HG03571 (cell line): ENCODE results near the gene CCL16.
"Not testable (repeated sequence)": the region's sequence is repeated elsewhere in the genome, so short reads cannot be mapped to it uniquely, and the experiment has no call there.

Source experiments
- ATAC-seq: cut with Tn5 transposase; IDR thresholded peaks from one replicate; pipeline ENCODE4 v1.9.1; 2021; ENCODE audit not compliant: unreplicated experiment

Gene CCL16

DNA sequence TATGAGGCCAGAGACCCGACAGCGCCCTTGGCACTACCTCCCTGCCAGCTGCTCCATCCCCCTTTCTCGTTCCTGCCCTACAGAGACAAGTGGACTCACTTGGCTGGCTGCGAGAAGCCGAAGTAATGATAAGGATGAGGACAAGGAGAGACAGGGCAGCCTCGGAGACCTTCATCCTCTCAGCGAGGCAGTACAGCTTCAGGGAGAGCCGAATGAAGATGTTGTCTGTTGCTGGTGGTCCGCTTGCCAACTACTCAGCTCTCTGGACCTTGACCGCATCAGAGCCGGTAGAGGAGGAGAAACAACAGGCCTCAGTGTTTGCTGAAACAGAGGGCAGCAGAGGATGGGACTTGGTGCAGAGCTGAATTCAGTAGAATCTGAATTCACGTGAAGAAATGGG is at the start of gene CCL16:
CCL16 (minus strand) TSS at position 252 of the 400 bp plus-strand sequence; CDS start at position 175, 77 bp downstream.
- ATAC-seq, result no peak

GRCh38 chr17:36030956-36031355 is 49.7 kb upstream of the CCL16 start:
- no peak for ATAC-seq

DNA sequence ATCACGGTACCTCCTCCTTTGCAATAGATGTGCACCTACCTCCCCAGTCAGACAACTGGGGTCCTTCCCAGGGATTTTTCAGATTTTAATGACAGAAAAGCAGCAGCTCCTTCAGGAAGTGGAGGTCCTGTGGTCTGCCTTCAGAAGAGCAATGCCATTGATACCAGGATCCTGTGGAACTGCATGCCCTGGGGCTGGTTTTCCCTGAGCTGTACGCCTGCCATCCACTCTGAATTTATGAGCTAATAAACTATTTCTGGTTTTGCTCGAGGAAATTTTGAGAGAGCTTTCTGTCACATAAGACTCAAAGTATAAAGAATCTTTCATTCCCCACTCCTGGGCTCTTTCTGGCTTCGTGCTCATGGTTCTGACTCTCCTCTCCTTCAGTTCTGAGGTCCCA is 46.5 kb upstream of the CCL16 start:
- no peak for ATAC-seq

DNA sequence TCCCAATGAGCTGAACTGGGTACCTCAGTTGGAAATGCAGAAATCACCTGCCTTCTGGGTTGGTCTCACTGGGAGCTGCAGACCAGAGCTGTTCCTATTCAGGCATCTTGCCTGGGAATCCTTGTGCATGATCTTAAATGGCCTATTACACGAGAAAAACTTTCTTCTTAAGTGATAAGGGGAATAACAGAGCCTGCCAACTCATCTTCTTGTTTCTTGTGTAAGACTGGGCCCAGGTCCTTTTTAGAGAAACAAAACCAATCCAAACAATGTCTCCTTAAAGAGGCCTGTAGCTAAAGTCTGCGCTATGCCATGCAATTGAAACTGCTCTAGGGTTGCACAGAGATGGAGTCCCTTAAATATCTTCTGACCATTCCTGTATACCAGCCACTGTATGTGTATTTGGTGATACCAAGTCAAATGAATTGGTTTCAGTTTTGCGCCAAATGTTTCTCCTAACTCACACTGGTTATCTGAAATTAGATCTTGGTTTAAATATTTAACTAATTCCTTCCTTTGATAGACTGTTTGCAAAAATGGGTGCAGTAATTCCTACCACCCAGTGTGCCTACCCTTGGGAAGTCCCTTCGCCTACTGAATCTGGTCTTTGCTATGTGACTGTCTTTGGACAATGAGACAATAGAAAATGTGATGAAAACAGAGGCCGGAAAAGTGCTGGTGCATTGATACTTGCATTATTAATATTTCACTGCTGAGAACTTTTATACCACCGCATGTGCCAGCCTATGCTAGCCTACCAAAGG is 43.0 kb upstream of the CCL16 start:
- no peak for ATAC-seq

- no peak for ATAC-seq
Observed at GRCh38 chr17:36019423-36019822, 38.1 kb upstream of the CCL16 start.

DNA sequence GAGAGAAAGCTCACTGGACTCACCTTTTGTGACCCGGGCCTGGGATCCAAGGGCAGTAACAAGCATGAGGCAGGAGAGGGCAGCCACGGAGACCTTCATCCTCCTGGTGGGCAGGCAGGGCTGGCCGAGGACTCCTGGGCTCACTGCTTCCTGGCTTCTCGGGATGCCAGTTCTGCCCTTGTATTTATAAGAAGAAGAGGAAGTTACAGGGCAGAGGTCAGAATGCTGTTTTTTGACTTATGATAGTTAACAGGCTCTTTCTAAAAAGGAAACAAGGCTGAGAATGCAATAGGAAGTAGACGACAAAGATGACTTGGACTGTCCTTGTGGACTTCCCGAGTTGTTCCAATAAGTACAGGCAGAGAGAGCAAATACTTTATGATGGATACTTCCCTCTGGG is 36.5 kb upstream of the CCL16 start, which contains the start of gene CCL23:
CCL23 (minus strand) TSS at position 174 of the 400 bp plus-strand sequence; CDS start at position 99, 75 bp downstream.
- ATAC-seq, result no peak

GRCh38 chr17:36016555-36016954 is 35.3 kb upstream of the CCL16 start:
- no peak for ATAC-seq

- ATAC-seq, result not testable (repeated sequence)
Observed at GRCh38 chr17:36015895-36016294, 34.6 kb upstream of the CCL16 start.

DNA sequence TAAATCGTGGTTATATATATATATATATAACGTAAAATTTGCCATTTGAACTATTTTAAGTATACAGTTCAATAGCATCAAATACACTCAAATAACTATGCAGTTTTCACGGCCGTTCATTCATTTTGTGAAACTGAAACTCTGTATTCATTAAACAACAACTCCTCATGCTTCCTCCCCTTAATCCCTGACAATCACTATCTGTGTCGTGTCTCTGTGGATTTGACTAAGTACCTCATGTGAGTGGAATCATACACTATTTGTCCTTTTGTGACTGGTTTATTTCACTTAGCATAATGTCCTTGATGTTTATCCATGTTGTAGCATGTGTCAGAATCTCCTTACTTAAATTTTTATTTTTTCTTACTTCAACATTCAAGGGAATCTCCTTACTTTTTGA is 33.6 kb upstream of the CCL16 start:
- no peak for ATAC-seq

GRCh38 chr17:36011201-36011600 is 29.9 kb upstream of the CCL16 start:
- ATAC-seq, result no peak

DNA sequence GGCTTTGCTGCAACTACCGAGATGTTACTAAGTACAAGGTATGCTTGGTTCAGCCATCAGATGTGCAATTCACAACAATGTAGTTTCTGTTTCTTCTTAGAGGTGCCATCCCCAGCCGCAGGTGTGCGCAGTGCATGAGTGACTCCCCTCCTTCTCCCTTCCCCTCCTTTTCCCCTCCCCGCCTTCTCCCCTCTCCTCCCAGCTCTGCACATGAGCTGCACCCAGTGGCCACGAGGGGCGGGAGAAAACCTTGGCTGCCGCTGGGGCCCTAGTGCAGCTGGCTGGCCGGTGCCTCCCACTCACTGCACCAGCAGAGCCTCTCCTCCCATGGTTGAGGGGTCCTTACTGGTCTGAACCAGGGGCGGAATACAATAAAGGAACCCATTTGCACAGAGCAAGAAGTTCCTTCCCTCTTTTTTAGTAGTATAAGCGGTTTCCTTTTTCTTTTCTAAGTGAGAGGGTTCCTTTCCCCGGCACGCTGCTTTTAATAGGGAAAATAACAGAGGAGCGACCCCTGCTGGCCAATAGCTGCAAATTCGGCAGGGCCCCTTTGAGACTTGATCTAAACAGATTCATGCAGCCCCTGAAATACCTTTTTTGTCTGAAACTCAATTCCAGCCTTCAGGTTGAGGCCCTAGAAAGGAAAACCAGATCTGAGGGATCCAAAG is 27.8 kb upstream of the CCL16 start:
- ATAC-seq, result no peak

DNA sequence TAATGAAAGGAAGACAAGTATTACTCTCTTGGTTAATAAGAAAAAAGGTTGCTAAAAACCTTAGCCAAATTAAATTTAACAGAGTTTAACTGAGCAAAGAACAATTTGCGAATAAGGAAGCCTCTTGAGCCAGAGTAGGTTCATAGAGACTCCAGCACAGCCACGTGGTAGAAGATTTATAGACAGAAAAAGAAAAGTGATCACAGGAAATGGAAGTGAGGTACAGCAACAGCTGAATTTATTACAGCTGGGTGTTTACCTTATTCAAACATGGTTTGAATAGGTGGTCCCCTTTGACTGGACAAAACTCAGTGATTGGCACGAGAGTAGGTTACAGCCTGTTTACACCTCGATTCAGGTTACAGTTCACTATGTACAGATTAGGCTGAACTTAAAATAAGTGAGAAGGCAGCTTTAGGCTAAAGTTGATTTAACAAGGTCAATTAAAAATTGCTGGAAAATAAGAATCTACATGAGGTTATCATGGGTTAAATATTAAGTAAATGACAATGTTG is 23.4 kb upstream of the CCL16 start:
- no peak for ATAC-seq

- ATAC-seq, result no peak
Observed at GRCh38 chr17:36002631-36003030, 21.3 kb upstream of the CCL16 start.

DNA sequence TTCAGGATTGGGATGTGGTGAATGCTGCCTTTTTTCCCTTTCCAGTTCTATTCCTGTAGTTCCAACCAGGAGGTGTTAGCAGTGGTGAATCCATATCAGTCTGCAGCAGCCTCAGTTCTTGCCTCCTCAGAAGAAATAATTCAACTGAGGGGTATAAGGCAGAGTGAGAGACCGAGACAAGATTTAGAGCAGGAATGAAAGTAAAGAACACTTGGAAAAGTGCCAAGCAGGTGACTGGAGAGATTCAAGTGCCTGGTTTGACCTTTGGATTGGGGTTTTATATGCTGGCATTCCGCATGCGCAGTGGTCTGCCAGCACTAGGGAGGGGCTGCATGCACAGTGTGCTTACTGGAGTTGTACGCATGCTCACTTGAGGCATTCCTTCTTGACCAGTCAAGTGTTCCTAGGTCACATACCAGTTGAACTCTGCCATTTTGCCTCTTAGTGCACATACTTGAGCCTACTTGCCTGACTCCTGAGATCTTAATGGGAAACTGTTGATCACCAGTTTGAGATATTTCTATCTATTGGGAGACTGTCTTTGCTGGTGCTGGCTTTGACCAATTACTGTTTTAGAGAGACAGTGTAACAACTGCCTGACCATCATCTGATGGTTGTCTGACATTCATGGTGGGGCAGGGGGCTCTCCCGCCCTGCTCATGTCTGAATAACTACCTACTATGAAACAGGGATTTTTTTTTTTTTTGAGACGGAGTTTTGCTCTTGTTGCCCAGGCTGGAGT is 20.7 kb upstream of the CCL16 start:
- no peak for ATAC-seq

GRCh38 chr17:36001110-36001771 is 19.9 kb upstream of the CCL16 start, which contains the start of gene CCL15:
Gene CCL15 (minus strand): TSS chr17:36001553. CDS start chr17:36001492, 61 bp downstream.
- no peak for ATAC-seq

- ATAC-seq, result no peak
Observed at GRCh38 chr17:36000732-36001109, 19.4 kb upstream of the CCL16 start.

GRCh38 chr17:35998756-35999155 is 17.5 kb upstream of the CCL16 start:
- no peak for ATAC-seq

GRCh38 chr17:35998018-35998545 is 16.8 kb upstream of the CCL16 start:
- ATAC-seq, result no peak

GRCh38 chr17:35995346-35995745 is 14.0 kb upstream of the CCL16 start:
- ATAC-seq, result not testable (repeated sequence)

DNA sequence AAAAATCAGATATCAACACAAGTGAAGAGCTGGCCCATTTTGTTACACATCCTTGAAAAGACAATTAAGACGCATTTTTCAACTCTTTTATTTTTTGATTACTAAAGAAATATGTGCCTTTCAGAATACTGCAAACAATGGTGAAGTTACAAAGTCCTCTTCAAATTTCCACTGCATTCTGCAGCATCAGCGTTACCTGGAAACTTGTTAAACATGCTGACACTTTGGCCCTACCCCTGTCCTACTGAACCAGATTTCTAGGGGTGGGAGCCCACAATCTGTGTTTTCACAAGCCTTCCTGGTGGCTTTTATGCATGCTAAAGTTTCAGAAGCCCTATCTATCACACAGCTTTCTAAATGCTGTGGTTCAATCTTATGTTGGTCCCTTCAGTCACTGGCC is 9.8 kb upstream of the CCL16 start:
- no peak for ATAC-seq

DNA sequence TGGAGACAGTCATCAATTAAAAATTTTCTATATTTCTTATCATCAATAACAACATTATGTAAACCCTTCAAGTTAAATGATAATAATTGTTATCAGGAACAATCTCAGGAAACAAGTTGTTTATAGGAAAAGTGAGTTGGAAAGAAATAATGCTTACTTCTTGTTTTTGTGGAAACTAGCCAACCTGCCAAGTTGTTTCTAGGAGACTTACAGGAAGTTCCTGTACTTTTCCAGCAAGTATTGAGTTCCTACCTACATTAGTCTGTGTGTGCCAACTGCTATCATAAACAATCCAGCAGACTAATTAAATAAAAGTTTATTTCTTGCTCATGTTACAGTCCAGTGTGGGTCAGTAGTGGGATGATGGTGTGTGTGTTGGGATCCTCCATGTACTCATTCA is 6.9 kb upstream of the CCL16 start:
- no peak for ATAC-seq
